ENCODE measurements around the gene SEMA4C.
A peak's percentile ranks its signal among the peaks of the same experiment; 100 is the strongest.

Gene SEMA4C

DNA sequence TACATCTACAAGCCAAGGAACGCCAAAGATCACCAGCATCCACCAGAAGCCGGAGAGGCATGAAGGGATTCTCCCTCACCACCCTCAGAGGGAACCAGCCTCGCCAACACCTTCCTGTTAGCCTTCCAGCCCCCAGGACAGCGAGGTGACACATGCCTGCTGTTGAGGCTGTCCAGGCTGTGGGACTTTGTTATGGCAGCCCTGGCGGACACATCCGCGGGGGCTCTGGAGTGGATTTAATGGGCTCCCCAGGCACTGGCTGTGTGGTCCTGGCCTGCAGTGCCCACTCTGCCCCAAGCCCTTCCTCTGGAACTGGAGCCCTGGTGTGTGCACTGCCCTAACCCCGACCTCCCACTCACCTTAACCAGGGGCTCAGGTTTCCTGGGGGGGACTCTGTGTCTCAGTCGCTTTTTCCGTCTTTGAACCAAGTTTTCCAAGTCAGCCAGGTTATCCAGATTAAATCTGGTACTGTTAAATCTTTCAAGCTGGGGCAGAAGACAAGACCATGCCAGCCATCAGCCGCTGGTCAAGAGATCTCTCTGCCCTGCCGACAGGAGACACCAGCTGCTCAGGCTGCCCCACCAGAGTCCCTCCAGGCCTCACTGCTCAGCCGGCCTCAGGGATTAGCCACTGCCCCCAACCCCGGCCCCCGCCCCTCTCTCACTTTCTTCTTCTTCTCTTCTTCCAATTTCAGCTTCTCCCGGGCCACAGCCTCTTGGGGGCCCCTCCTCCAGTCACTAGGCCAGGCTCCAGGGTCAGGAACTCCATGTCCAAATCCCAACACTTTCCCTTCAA is 28.0 kb downstream of the SEMA4C start:
- DNase-seq (ENCODE audit: low spot score): no peak

DNA sequence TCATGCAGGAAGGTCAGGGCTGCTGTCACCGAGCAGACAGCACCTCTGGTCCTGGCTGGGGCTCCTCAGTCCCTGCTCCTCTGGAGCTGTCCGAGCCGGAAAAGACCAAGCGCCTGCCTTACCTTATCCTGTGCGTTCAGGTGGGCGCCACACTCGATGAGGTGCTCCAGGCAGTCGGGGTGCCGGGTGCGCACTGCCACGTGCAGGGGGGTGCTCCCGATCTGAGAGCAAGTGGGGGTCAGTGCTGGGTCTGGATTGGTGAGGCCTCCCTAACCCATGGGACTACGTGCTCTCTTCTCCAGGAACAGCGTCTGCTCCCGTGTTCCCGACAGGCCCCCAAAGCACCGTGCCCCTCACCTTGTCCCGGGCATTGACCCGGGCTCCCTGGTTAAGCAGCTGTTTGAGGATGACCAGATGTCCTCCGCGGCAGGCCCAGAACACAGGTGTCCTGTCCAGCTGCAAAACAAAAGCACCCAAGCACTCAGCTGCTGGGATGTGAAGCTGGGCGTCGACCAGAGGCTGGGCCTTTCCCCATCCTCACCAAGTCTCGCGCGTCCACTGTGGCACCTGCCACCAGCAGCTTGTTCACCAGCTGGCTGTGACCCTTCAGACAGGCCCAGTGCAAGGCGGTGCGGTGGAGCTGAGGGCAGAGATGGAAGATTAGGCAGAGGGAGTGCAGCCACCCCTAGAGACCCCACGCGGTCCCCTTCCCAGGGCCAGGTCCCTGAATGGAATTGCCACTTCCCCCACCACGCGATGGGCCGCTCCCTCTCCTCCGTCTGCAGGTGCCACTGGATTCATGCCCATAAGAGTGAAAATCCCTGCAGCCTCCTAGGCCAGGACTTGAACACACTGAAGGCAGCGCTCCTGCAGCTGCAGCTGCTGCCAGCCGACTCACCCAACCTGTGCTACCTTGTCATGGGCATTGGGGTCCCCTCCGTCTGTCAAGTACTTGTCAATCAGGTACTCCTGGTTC is 29.7 kb downstream of the SEMA4C start:
- no peak for DNase-seq (ENCODE audit: low spot score)

DNA sequence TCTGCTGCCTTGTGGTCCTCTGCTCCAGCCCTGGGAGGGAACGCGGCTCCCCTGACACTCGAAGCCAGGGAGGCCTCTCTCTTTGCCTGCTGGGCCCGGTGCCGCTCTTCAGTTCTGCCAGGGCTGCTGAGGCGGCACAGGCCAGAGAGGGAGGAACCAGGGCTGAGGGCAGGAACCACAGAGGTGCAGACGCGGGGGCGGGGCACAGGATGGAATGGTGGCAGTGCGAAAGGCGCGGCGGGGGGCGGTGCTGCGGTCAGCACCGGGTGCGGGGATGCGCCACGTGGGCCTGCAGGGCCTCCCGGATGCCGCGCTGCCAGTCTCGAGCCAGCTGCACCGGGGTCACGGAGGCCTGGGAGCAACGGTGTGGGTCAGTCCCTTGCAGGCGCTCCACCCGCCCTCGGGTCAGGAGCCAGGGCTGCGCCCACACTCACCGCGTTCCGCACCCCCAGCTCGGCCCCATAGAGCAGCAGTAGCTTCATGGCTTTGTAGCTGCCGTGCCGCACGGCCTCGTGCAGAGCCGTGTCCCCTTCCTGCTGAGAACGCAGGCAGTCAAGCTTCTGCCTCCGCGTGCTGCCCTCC is 30.5 kb downstream of the SEMA4C start:
- no peak for DNase-seq (ENCODE audit: low spot score)

DNA sequence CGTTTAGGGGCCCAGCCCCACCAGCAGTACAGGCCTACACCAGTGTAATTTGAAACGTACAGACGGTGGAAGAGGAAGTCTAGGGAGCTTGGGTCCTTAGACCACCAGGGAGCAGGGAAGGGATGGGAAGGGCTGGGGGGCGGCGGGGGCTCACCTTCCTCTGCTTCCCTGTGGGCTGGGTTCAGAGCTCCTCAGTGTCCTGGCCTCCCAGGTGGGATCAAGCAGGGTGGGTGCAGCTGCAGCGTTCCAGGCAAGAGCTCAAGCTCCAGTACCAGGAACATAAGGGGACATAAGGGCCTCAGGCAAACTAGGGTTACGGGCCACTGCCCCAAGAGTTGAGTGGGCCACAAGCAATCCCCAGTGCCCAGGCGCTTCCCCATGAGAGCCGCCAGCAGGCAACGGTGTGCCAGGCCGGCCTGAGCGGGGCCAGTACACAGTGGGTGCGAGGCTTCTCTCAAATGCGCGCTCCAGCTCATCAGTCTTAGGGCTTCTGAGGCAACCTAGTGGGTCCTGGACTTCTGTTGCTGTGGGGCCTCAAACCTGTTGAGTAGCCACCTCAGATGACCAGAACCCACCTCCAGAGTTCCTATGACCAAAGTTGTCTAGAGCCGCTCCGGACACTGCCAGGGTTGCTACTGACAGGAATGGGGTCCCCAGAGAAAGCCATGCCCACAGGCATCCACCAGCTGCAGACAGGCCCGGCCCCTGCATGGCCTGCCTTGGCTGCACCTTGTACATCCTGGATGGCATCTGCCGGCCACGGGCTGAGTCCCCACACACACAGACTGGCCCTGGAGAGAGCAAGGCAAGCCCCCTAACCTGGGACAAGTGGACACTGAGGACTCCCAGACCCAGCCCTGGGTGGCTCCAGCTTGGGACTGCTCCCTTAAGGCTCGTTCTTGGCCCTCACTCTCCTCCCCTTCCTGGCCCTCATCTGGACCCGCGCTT is 31.3 kb downstream of the SEMA4C start:
- DNase-seq (ENCODE audit: low spot score): no peak

- no peak for DNase-seq (ENCODE audit: low spot score)
Observed at GRCh38 chr2:96837575-96837974, 32.3 kb downstream of the SEMA4C start.

DNA sequence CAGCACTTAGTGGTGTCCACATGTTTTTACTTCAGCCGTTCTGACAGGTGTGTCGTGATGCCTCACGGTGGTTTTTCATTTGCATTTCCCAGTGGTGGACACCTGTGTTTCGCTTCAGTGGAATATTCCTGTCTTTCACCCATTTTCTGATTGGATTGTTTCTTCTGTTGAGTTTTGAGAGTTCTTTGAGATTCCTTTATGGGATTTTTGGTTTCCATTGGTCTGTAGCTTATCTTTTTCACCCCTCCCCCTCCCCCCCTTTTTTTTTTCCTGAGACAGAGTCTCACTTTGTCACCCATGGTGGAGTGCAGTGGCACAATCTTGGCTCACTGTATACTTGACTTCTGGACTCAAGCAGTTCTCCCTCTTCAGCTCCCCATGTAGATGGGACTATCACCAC is 34.0 kb downstream of the SEMA4C start:
- DNase-seq (ENCODE audit: low spot score): no peak

DNA sequence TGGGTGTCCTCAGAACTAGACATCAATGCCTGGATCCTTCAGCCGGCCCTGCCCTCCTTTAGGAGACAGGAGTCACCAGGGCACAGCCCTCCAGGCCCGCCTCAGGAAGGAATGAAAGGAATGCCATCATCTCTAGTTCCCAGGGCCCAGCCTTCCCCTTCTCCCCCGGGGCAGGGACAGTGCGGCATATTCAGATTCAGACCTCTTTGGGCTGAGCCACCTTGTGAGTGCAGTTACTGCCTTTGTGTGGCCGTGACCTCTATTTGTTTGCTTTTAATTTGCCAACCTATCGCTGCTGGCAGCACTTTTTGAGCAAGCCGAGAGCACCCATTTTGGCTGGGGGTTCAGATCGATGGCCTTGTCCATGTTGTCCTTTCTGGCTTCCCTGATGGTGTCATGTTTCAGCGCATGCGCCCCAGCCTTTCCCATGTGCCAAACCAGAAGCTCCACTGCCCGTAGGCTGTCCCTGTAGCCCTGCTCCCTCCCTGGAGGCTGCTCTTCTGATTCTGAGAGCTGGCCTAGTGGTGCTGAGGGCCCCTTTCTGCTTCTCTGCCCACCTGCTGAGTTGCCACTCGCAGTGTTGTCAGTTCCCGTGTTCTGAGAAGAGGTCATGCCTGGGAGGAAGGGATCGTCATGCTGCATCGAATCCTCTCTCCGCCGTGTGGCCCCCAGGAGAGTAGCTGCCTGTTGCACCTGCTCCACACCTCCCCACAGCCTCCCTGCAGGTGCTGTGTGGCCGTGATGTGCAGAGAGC is 36.9 kb downstream of the SEMA4C start:
- peak; percentile 60 for DNase-seq (ENCODE audit: low spot score)

GRCh38 chr2:96832408-96832753 is 37.5 kb downstream of the SEMA4C start:
- DNase-seq (ENCODE audit: low spot score): no peak

GRCh38 chr2:96831679-96832078 is 38.2 kb downstream of the SEMA4C start:
- no peak for DNase-seq (ENCODE audit: low spot score)

DNA sequence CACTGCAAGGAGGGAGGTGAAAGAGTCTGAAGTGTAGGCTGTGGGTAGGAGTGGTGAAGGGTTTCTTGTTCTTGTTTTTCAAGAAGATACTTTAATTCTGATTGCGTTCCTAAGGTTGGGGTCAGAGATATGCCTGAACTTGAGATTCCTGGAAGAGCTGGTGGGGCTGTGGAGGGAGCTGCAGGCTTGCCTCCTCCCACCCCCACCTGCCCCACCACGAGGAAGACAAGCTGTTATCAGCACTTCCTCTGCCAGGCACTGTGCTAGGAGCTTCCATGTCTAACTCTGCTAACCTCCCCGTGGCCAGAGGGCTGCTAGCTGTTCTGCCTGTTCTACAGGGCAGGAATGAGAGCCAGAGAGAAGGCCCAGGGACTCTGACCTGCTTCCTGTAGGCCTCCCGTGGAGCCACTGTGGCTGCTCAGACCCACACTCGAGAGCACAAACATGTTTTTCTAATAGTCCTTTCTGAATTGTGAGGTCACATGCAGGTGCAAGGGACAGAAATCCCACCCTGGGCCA is 39.8 kb downstream of the SEMA4C start:
- no peak for DNase-seq (ENCODE audit: low spot score)

DNA sequence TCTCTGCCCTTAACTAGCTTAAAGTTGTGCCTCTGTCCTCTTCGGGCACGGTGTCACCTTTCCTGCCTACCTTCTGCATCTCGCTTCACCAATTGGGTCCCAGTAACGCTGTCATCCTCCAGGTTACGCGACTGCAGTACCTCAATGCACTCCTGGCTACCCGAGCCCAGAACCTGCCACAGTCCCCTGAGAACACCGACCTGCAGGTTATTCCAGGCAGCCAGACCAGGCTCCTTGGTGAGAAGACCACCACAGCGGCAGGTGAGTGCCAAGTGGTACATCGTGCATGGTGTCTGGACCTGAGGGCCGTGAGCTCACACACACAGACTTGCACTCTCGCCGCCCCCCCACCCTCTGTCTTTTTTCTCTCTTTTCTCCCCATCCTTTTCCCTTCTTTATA is 41.0 kb downstream of the SEMA4C start:
- no peak for DNase-seq (ENCODE audit: low spot score)

DNA sequence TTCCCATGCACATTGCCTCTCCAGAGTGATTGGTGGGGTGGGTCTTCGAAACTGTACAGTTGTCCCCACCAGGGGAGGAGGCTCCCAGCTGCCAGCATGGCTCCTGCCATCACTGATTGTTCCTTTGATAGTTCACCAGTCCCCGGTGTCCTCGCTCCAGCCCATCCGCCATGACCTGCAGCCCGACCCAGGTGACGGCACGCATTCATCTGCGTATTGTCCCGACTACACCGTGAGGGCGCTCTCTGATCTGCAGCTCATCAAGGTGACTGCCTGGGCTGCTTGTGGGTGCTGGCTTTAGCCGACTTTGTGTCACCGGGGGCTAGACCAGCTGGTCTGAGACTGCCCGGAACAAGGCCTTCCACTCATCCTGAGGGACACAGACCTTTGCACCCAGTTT is 41.4 kb downstream of the SEMA4C start:
- DNase-seq (ENCODE audit: low spot score): no peak

DNA sequence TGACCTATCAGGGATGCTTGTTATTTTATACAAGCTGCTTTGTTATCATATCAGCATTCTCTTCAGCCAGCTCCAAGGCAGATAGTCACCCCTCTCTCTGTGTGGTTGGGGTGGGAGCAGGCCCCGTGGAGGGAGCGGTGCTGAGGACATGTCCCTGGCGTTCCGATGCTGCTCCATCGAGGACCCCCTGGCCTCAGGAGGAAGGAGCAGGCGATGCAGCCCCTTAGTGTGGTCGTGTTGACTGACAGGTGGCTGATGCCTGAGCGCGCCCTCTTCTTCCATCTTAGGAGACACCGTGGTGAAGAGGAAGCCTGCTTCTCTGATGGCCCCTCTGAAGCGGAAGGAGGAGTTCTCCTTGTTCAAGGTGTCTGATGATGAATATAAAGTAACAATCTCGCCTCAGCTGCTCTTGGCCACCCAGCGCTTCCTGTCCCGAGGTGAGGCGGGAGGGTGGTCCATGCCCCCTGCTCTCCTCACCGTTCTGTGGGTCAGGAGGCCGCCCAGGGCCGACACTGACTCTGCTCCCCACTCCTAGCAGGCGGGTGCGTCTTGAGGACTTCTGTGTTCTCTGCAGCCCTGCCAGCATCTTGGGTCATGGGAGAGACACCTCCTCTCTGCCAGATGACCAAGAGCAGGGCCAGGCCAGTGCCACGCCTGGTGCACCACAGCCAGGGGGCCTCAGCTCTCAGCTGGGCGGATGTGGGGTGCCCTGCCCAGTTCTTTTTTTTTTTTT is 43.2 kb downstream of the SEMA4C start:
- DNase-seq (ENCODE audit: low spot score): no peak

- DNase-seq (ENCODE audit: low spot score): no peak
Observed at GRCh38 chr2:96825057-96825456, 44.8 kb downstream of the SEMA4C start.

DNA sequence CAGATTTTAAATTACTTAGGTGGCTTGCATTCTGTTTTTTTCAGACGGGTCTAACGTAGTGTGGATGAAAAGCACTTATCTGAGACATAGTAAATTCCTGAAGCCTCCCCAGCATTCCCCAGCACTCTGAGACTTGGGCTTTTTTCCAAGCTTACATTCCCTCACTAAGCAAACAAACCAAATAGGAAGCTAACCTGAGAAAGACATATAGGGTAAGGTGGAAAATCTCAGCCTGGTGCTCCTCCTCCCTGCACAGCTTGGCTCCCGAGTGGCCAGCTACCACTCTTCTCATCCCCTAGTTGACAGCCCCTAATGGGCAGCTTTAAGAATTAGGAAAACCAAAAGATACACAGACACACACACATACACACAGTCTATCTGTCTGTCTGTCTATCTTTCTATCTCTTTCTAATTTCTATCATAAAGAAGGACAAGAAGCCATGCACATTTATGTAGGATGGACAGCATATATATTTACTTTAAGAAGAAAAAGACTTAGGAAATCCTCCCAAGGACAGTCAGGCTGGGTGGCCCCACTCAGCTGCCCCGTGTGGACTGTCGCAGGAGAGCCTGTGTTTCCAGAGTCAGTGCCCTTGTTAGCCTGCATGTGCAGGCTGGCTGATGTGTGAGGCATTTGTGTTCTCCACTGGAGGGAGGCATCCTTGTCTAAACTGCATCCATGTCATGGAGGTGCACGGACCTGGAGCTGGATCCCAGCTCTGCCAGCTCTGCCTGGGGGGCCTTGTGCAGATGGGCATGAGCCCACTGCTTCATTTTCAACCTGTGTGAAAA is 45.6 kb downstream of the SEMA4C start:
- DNase-seq (ENCODE audit: low spot score): peak; percentile 54

DNA sequence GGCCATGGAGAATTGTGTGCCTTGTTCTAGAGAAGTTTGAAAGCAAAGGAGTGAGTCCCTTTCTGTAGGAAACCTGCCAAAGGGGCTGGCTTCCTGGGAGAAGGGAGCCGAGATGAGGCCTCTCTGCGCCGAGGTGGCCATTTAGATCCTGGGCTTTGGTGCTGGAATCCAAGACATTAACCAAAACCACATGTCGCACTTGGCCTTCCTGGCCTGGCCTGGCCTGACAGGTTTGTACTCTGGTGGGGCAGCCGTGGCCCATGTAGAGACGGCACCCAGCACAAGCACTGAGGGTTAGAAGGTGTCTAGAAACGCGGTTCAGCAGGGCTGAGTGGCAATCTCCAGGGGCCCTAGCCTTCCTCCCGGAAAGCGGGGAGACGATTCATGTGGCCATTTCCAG is 46.7 kb downstream of the SEMA4C start:
- no peak for DNase-seq (ENCODE audit: low spot score)

- no peak for DNase-seq (ENCODE audit: low spot score)
Observed at GRCh38 chr2:96822786-96823185, 47.1 kb downstream of the SEMA4C start.

DNA sequence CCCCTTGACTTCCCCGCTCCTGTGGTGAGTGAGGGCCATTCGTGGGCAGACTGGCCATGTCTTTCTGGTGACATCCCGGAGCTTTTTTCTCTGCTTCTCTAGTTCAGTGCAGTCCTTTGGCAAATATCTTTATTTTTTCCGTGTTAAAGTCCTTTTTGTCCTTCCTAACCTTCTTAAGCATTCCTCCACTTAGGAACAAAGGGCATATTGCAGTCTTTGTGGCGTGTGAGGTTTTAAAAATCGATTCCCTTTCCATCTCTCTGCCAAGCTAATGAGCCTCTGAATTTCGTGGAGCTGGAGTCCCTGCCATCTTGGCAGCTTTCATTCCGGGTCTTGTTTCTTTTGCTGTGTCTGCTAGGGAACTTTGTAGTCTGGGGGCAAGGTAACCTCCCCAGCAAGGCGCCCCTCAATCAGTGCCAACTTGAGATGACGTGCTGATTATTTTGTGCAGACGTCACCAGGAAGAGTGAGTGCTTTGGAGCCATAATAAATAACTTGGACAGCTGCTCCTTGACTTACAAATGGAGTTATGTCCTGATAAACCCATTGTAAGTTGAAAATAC is 48.7 kb downstream of the SEMA4C start:
- DNase-seq (ENCODE audit: low spot score): no peak
